Activated T-cell treated with anti-CD3 and anti-CD28 coated beads for 1 hour (primary cell): Measurements from ENCODE around the gene NEIL1.
A peak's percentile ranks its signal among the peaks of the same experiment; 100 is the strongest.
"Not testable (repeated sequence)": the region's sequence is repeated elsewhere in the genome, so short reads cannot be mapped to it uniquely, and the experiment has no call there.

Experiments
- DNase-seq: peaks from one replicate; pipeline ENCODE4 v3.0.0-alpha.2; 2020; ENCODE audit warnings: low read depth

NEIL1 gene

DNA sequence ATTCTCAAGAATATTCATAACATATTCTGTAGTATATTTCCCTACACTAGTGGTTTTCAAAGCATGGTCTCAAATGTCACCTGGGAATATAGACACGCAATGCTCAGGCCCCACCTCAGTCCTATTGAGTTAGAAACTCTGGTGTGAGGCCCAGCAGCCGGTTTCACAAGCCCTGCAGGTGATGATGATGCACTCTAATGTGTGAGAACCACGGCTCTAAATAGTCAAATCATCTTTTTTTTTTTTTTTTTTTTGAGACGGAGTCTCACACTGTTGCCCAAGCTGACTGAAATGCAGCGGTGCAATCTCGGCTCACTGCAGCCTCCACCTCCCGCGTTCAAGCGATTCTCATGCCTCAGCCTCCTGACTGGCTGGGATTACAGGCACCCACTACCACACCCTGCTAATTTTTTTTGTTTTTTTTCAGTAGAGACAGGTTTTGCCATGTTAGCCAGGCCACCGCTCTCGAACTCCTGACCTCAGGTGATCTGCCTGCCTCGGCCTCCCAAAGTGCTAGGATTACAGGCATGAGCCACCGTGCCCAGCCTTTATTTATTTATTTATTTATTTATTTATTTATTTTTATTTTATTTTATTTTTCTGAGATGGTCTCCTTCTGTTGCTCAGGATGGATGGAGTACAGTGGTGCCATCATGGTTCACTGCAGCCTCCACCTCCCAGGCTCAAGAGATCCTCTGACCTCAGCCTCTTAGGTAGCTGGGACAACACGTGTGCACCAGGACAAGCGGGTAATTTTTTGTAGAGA, 13.0 kb upstream of the NEIL1 start:
- not testable (repeated sequence) for DNase-seq

DNA sequence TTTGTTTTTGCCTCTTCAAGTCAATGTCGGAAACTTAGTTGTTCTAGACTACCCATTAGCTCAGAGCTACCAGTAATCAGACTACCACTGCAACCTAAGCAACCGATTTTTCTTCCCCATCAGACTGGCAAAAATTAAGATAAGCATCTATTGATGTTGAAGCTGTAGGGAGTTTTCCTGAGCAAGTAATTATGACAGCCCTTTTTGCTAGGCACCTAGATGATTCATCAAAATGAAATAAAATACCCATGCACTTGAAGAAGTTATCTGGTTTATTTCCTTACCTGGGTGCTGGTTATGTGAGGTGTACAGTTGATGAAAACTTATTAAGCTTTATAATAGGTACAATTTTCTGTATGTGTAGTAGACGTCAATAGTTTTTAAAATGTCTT, 11.5 kb upstream of the NEIL1 start:
- DNase-seq: no peak

DNA sequence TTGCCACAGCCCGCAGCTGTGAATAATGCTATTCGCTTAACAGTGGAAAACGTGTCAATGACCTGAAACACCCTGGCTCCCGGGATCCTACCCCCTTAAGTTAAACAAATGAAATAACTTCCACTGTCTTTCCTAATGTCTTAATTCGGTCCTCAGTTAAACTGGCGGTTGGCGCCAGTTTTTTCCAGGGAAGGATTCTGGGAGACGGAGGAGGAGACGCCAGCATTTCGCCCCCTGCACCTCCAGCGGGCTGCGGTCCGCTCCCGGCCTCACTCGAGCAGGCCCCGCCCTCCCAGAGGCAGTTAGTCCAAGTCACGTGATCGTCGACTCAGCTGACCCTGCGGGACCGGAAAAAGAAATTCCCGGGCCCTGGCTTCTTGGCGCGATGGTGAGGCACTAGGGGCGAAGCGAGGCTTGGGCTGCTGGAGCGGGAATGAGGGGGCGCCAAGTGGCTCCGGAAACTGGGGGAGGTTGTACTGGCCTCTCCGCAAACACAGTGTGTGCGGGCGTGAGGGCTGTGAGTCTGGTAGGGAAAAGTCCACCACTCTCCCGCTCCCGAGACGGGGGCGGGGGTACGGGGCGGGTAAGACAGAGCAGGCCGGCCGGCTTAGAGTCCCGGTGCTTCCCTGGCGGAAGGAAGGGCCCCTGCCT, 11.0 kb upstream of the NEIL1 start, which contains the start of gene COMMD4:
Gene COMMD4 (plus strand): TSS at position 359 of the 651 bp plus-strand sequence. CDS start 27 bp downstream, at position 386.
- peak; percentile 54 for DNase-seq

DNA sequence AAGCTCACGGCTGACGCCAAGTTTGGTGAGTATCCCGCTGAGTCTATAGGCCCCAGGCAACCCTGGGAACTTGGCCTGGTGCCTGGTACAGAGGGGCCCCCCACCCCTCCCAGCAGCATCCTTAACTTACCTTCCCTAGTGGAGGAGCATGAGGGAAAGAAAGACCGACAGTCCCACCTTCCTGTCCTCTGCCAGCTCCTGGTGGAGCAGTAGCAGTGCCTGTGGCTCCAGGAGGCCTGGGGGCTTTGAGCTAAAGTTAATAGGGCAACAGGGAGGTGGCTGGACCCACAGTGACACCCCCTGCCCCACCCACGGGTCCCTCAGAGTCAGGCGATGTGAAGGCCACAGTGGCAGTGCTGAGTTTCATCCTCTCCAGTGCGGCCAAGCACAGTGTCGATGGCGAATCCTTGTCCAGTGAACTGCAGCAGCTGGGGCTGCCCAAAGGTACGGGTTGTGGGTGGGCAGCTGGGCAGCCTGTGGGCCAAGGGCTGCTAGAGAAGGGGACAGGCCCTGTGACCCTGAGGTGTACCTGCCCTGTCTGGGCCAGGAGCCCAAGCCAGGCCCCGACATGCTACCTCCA, 8.1 kb upstream of the NEIL1 start:
- DNase-seq: no peak

DNA sequence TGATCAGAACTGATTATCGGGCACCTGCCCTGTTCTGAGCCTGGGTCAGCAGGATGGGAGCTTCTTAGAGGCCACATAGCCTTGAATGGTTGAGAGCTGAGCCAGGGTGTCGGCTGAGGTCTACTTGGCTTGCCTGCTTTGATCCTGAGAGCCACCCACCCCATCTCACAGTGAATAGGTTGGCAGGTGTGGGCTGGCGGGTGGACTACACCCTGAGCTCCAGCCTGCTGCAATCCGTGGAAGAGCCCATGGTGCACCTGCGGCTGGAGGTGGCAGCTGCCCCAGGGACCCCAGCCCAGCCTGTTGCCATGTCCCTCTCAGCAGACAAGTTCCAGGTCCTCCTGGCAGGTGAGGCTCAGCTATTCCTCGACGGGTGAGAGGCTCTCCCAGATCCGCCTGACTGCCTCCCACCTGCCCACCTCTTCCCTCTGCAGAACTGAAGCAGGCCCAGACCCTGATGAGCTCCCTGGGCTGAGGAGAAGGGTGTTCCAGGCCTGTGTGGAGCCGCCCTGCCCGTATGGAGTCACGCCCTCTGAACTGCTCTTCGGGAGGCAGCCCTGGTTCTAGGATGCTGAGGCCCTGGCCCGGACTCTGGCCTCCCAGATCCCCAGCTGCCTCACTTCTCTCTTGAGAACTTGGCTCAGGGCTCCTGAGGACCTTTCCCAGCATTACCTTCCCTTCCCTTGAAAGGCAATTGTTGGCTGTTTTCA, 7.2 kb upstream of the NEIL1 start:
- DNase-seq: no peak

DNA sequence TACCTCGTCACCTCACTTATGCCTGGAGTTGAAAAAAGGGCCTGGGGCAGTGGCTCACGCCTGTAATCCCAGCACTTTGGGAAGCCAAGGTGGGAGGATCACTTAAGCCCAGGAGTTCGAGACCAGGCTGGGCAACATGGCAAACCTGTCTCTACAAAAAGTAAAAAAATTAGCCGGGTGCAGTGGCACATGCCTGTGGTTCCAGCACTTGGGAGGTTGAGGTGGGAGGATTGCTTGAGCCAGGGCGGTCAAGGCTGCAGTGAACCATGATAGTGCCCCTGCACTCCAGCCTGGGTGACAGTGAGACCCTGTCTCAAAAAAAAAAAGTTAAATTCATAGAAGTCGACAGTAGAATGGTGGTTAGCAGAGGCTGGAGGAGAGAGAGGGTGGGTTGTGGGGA, 4.6 kb upstream of the NEIL1 start:
- no peak for DNase-seq

DNA sequence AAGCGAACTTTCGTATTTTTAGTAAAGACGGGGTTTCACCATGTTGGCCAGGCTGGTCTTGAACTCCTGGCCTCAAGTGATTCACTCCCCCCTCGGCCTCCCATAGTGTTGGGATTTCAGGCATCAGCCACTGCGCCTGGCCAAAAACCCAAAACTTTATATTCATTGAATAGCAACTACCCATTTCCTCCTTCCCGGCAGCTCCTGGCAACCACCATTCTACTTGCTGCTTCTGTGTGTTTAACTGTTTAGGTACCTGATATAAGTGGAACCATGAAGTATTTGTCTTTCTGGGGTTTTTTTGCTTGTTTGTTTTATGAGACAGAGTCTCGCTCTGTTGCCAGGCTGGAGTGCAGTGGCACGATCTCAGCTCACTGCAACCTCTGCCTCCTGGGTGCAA, 2.9 kb upstream of the NEIL1 start:
- not testable (repeated sequence) for DNase-seq

DNA sequence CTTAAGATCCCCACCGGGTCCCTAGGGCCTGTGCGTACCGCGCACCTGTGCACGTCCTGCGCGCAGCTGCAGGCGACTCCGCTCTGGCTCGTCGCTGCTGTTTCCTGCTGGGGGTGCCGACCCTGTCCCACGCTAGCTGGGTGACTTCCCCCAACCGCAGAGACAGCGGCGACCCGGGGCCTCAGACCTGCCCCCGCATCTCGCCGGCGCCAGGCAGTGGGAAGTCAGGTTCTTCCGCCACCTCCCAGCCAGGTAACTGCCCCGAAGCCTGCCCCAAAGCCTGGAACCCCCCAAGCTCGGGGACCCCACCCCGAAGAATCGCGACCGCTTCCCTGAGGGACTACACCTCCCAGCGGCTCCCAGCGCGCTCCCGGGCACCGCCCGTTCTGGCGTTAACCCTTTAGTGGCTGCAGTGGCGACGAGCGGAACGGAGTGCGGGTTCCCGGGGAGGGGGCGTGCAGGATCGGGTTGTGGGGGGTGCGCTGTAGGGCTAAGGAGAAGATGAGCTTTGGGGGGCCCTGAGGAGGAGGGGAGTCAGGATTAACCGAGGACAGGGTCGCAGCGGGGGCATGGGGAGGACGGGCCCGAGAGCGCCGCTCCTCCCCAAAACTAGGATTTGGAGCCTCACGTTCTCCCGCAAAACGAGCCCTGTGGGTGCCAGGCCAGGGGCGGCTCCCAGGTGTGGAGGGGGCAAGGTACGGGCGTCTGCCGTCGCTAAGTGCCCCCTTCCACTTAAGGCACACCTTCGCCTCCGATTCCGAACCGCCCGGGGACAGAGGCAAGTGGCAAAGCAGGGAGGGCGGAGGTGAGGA, 589 bp downstream of the NEIL1 start:
- peak; percentile 37 for DNase-seq

DNA sequence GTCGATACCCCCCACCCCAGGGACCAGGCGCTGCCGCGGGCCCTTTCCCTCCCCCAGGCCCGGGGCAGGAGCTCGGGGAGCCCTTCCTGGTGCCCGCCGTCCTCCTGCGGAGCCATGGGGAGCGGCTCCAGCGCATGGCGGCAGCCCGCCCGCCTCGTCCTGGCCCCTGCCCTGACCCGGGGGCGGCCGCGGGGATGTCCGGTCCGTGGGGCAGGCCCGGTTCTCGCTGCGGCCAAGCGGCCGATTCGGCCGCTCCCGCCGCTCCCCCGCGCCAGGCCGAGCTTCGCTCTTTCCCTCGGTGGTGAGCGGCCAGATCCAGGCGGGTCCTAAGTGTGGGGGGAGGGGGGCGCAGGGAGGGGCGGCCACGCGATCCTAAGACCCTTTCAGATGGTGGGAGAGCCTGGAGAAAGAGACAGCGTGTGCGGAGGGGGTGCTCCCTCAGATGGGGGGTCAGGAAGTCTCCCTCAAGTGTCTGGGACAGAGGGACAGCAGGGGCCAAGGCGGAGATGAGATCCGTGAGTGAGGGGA, 1.3 kb downstream of the NEIL1 start:
- no peak for DNase-seq

DNA sequence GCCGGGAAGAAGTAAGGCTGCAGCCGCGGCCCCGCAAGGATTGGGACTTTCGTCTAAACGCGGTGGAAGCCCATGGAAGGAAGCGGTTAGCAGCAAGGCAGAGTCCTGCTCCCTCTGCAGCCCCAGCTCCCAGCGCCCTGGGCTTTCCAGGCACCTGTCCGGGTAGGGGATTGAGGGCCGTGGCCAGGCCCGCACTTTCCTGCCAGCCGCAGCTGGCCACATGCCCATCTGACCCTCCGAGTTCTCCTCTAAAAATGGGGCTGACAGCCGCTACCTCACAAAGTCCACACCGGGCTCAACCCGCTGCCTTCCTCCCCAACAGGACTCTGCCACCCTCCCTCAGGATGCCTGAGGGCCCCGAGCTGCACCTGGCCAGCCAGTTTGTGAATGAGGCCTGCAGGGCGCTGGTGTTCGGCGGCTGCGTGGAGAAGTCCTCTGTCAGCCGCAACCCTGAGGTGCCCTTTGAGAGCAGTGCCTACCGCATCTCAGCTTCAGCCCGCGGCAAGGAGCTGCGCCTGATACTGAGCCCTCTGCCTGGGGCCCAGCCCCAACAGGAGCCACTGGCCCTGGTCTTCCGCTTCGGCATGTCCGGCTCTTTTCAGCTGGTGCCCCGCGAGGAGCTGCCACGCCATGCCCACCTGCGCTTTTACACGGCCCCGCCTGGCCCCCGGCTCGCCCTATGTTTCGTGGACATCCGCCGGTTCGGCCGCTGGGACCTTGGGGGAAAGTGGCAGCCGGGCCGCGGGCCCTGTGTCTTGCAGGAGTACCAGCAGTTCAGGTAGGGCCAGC, 1.9 kb downstream of the NEIL1 start:
- no peak for DNase-seq

DNA sequence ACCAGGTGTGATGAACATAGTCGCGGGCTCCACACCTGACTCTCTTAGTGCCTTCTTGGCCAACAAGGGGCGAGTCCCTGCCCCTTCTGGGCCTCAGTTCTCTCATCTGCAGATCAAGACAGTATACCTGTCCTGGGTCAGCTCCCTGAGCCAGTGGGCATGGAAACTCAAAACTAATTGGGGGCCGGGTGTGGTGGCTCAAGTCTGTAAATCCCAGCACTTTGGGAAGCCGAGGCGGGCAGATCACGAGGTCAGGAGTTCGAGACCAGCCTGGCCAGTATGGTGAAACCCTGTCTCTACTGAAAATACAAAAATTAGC, 2.5 kb downstream of the NEIL1 start:
- DNase-seq: not testable (repeated sequence)

DNA sequence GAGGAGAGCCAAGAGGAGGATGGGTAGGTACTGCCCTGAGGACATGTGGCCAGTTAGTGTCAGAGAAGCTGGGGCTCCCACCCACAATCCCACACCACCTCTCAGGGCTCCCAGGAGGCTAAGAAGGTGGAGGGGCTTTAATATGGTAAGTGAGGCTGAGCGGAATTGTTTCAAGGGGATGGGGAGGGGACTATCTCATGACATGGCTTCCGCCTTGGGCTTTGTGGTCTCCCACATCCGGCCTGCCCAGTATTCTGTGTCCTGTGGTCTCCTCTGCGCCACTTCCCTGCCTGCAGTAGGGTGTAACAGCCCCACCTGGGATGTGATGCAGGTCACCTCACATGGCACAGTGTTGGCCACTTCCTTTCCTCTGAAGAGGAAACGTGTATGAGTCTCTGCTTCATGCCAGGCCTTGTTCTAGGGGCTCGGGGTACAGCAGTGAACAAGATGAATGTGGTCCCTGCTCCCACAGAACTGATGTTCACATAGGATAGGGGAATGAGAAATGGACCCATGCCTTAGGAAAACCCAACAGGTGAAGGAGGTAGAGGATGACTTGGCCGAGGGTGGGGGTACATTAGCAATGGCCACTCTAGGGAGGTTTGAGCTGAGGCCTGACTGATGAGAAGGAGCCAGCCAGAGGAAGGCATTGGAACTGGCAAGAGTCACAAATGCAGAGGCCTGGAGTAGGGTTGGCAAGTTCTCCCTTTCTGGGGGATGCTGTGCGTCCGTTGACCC, 3.2 kb downstream of the NEIL1 start:
- DNase-seq: peak; percentile 37

DNA sequence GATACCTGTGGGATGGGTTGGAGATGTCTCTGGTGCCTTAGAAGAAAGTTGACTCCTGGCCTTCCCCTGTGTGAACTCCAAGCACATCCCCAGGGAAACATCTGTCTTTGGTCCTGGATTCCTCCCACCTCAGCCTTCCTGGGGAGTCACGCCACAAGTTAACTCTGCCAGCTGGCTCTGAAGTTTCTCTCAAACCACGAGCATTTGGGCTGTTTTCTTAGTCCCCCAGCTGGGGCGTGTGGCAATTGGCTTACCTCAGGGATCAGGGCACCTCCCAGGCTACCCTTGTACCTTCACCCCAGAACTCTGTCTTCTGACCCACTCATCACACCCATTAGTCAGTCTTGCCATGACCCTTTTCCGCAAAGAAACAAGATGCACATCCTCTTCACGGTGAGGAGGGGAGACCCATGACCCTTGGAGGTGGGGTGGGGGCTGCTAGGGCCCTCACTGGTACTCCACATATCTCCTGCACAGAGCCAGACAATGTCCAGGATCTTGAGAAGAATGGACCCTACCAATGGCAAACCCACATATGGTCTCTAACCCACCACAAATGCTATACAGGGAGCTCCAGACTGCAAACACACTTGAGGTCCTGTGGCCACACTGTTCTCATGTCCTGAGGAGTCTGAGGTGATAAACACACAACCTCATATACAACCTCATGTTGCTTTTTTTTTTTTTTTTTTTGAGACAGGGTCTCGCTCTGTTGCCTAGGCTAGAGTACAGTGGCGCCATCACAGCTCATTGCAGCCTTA, 3.9 kb downstream of the NEIL1 start:
- DNase-seq: no peak

DNA sequence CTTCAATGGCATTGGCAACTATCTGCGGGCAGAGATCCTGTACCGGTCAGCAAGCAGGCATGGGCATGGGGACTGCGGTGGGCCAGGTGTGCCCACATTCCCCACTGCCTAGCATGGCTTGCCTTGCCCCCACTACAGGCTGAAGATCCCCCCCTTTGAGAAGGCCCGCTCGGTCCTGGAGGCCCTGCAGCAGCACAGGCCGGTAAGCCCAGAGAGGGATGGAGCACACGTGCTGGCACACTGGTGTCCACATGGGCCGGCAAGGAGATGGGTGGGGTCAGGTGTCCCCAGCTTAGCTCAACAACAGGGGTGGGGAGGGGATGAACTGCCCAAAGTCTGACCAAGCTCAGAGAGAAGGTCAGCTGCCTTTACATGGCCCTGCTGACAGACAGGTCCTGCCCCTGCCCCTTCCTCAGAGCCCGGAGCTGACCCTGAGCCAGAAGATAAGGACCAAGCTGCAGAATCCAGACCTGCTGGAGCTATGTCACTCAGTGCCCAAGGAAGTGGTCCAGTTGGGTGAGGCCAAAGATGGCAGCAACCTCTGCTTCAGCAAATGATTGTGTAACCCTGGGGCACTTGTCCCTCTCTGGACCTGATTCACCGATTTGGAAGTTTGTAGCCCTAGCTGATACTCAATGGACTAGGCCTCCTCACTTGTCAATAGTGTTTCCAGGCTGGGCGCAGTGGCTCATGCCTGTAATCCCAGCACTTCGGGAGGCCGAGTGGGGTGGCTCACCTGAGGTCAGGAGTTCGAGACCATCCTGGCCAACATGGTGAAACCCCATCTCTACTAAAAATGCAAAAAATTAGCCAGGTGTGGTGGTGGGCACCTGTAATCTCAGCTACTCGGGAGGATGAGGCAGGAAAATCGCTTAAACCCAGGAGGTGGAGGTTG, 5.6 kb downstream of the NEIL1 start:
- DNase-seq: no peak

DNA sequence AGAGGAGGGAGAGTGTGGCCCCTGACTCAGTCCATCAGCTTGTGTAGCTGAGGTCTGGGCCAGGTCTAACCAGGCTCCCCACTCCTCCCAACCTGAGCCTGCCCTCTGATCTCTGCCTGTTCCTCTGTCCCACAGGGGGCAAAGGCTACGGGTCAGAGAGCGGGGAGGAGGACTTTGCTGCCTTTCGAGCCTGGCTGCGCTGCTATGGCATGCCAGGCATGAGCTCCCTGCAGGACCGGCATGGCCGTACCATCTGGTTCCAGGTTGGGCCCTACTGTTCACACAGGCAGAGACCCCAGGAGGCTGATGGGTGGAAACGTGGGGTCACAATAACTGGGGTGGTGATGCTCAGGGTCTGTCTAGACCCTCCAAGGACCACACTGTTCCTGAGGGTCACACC, 6.8 kb downstream of the NEIL1 start:
- DNase-seq: no peak

DNA sequence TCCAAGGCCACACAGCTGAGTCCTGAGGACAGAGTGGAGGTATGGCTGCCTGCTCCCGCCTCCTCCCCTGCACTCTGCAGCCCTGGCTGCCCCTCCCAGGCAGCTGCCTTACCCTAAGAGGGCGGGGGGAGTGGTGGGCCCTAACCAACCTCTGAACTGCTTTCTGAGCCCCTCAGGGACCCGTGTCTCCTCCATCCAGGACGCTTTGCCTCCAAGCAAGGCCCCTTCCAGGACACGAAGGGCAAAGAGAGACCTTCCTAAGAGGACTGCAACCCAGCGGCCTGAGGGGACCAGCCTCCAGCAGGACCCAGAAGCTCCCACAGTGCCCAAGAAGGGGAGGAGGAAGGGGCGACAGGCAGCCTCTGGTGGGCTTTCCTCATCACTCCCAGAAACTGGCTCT, 7.6 kb downstream of the NEIL1 start:
- DNase-seq: no peak

DNA sequence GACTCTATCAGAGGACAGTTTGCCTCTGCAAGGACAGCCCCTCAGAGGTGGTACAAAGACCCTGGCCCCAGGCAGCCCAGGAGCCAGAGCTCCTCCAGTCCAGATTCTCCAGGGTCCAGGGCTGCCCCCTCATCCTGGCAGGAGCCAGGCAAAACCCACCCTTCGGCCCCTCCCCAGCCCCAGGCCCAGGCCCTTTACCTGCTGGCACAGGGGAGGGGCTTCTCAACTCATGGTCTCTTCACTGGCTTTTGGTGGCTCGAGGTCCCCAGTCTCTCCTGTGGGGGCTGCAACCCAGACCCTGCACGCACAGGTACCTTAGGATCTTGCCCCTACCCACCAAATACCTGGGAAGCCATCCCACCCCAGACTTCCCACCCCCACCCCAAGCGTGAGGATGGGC, 8.5 kb downstream of the NEIL1 start:
- DNase-seq: no peak

DNA sequence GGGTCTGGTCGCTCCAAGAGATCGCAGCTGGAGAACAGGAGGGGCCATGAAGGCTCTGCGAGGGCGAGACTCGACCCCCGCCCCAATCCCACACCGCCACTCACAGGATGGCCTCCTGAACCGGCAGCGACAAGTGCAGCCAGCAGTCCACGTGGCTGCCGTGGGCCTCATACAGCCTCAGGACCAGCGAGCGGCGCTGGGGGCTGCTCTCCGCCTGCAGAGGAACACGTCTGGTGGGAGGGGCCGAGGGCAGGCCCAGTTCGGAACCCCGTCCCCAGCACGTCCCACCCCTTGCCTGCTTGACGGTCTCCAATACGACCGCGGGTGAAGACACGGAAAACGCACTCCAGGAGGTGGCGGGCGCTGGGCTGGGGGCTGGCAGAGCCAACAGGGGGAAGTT, 9.2 kb downstream of the NEIL1 start:
- no peak for DNase-seq
